ENCODE data around the gene PDE2A. TPM values are rescaled to one million over a fixed set of nuclear protein-coding genes. Genes with fewer than 3 reads are reported as not detected.

PDE2A gene
- total RNA-seq, 1 experiment from 2014 or later: 9.6 TPM

GRCh38 chr11:72621008-72621610 lies 53.1 kb downstream of the PDE2A start:
- TF ChIP-seq CTCF (conservative IDR thresholded peaks at IDR 0.05): no peak
- TF ChIP-seq EZH2 (IDR thresholded peaks at IDR 0.05; ENCODE audit: low read depth): no peak
- H3K36me3 ChIP-seq (ENCODE audit: low read depth): no peaks in the 10 kb centered on the region
- H3K27me3 ChIP-seq (ENCODE audit: insufficient read depth, low read depth): peaks cover 8% of the 10 kb centered on the region
- no peak overlapping the region for H3K27ac ChIP-seq
- H3K4me2 ChIP-seq: no peak overlapping the region
- DNase-seq: no peak
- no peak overlapping the region for H3K4me3 ChIP-seq
- H3F3A ChIP-seq (ENCODE audit: insufficient read depth, low read depth): no peaks in the 10 kb centered on the region
- intact Hi-C loops (cut with micrococcal nuclease; ENCODE audit: unreplicated experiment): no loop called here
- H3K79me2 ChIP-seq (ENCODE audit: low read depth): no peaks in the 10 kb centered on the region
- ChIA-PET CTCF (no interaction called here), POLR2A (ENCODE audit: unreplicated experiment) (no interaction called here)
- no peak overlapping the region for H2AFZ ChIP-seq
- no TSS peak for BruUV-seq (replicated peaks)
- no peaks in the 10 kb centered on the region for H3K9me2 ChIP-seq (ENCODE audit: insufficient read depth)
- no peaks in the 10 kb centered on the region for H3K9me3 ChIP-seq (ENCODE audit: insufficient read depth, low read depth)
- H3K4me1 ChIP-seq (replicated peaks; ENCODE audit: insufficient read depth): no peaks in the 10 kb centered on the region
- H4K20me1 ChIP-seq (ENCODE audit: insufficient read depth): no peaks in the 10 kb centered on the region

- no peak for DNase-seq
- POLR2A ChIA-PET (ENCODE audit: unreplicated experiment): no interaction called here
- Histone ChIP-seq H3K79me2 (ENCODE audit: low read depth) (no peaks in the 10 kb centered on the region), H3K27ac (no peak overlapping the region), H3K4me2 (no peak overlapping the region), H2AFZ (no peak overlapping the region), H3K9me2 (ENCODE audit: insufficient read depth) (no peaks in the 10 kb centered on the region), H3K4me1 (replicated peaks; ENCODE audit: insufficient read depth) (no peaks in the 10 kb centered on the region), H3K9me3 (ENCODE audit: insufficient read depth, low read depth) (no peaks in the 10 kb centered on the region), H3K4me3 (no peak overlapping the region), H4K20me1 (ENCODE audit: insufficient read depth) (no peaks in the 10 kb centered on the region; the same call in 1 of the 2 replicates), H3F3A (ENCODE audit: insufficient read depth, low read depth) (no peaks in the 10 kb centered on the region), H3K36me3 (ENCODE audit: low read depth) (no peaks in the 10 kb centered on the region), H3K27me3 (ENCODE audit: insufficient read depth, low read depth) (peaks cover 23% of the 10 kb centered on the region)
- intact Hi-C loops (cut with micrococcal nuclease; ENCODE audit: unreplicated experiment): no loop called here
- no TSS peak for BruUV-seq (replicated peaks)
- TF ChIP-seq CTCF (conservative IDR thresholded peaks at IDR 0.05) (no peak), EZH2 (IDR thresholded peaks at IDR 0.05; ENCODE audit: low read depth) (no peak)
- CTCF ChIA-PET: no interaction called here
Measured at GRCh38 chr11:72618803-72619202, 55.4 kb downstream of the PDE2A start.

DNA sequence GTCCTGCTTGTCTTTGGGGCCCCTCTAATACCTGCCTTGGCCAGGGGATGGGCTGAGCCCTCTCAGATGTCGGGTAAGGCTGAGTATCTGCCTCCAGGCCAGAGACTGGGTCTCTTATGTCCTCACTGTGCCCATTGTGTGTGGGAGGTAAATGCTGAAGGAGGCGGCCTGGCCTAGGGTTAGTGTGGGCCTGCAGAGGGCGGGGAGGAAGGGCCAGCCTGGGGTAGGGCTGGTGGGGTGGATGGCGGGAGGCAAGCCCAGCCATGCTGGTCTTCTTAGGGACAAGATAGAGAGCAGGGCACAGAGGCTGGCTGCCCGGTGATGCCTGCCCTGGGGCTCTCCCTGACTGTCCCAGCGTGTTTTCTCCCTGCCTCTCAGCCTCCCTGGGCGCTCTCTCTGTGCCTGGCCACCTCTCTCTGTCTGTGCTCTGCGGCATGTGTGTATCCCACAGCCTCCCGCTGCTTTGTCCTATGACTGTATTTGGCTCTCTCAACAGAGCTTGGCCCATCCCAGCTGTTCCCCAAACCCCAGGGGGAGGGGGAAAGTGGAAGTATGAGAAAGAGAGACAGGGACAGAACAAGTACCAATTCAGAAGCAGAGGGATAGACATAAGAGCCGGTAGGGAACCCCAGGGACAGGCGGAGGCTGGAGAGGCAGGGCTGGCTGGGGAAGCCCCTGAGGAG lies 57.0 kb downstream of the PDE2A start:
- ChIA-PET CTCF (no interaction called here), POLR2A (ENCODE audit: unreplicated experiment) (interaction anchor here (0.5 kb wide), 1 partner anchor 9 kb away, joined by 18 read pairs; no protein-coding TSS in a partner anchor)
- H3K9me2 ChIP-seq (ENCODE audit: insufficient read depth): no peaks in the 10 kb centered on the region
- no peaks in the 10 kb centered on the region for H3K79me2 ChIP-seq (ENCODE audit: low read depth)
- intact Hi-C loops (cut with micrococcal nuclease; ENCODE audit: unreplicated experiment): no loop called here
- no peak for TF ChIP-seq CTCF (conservative IDR thresholded peaks at IDR 0.05)
- TF ChIP-seq EZH2 (IDR thresholded peaks at IDR 0.05; ENCODE audit: low read depth): no peak
- no peaks in the 10 kb centered on the region for H3K36me3 ChIP-seq (ENCODE audit: low read depth)
- H3K4me1 ChIP-seq (replicated peaks; ENCODE audit: insufficient read depth): no peaks in the 10 kb centered on the region
- H2AFZ ChIP-seq: no peak overlapping the region
- no peak overlapping the region for H3K4me2 ChIP-seq
- no peak overlapping the region for H3K27ac ChIP-seq
- H3K9me3 ChIP-seq (ENCODE audit: insufficient read depth, low read depth): no peaks in the 10 kb centered on the region
- peaks cover 35% of the 10 kb centered on the region for H3K27me3 ChIP-seq (ENCODE audit: insufficient read depth, low read depth)
- no TSS peak for BruUV-seq (replicated peaks)
- H3F3A ChIP-seq (ENCODE audit: insufficient read depth, low read depth): no peaks in the 10 kb centered on the region
- no peak overlapping the region for H3K4me3 ChIP-seq
- H4K20me1 ChIP-seq (ENCODE audit: insufficient read depth): no peaks in the 10 kb centered on the region; the same call in 1 of the 2 replicates
- DNase-seq: no peak

All from PC-9 (cell line).